ENCODE data around the gene CORO1C.

GRCh38 chr12:108667349-108667748 is 64.0 kb downstream of the CORO1C start:
- TF ChIP-seq EZH2 (IDR thresholded peaks at IDR 0.05; ENCODE audit: borderline replicate concordance, low read depth, low read length, poor library complexity, severe bottlenecking) (no peak), CTCF (conservative IDR thresholded peaks at IDR 0.05; ENCODE audit: low read depth, low read length) (no peak)
